Measurements from ENCODE around the gene TMEM63A.
"Not testable (repeated sequence)": the region's sequence is repeated elsewhere in the genome, so short reads cannot be mapped to it uniquely, and the experiment has no call there.

Gene TMEM63A

DNA sequence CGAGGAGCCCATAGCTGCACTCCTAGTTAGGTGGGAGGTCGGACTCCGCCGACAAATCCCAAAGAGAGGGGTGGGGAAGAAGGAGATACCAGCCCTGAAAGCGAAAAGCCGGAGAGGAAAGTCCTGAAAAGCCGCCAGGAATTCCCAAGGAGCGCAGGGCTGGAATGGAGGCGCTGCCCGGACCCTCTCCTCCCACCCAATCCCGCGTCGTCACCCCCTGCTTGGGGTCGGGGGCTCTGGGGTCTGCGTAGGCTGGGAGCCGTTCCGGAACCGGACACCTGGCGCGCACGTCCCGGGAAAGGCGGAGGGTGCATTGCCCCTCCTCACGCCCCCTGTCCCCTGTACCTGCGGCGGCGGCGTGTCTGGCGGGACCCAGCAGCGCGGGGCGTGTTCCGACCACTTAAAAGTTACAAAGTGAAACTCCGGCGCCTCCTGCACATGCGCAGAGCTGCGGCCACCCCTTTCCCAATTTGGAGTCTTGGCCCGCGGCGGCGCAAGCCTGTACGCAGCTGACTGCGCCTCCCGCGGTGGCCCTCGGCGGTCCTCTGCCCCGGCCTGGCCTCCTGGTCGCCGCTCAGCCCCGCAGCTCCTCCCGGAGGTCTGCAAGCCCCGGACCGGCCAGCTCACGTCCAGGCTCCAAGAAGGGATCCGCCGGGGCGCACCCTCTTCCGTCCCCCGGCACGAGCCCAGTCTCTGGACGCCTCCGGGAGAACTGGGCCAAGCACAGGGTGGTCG, at the start of gene TMEM63A:
TSS of gene TMEM63A (minus strand) at position 422 of the 735 bp plus-strand sequence. CDS start 4,800 bp downstream, outside the sequence.
- peak; percentile 89 for DNase-seq (ENCODE audit: low spot score)

DNA sequence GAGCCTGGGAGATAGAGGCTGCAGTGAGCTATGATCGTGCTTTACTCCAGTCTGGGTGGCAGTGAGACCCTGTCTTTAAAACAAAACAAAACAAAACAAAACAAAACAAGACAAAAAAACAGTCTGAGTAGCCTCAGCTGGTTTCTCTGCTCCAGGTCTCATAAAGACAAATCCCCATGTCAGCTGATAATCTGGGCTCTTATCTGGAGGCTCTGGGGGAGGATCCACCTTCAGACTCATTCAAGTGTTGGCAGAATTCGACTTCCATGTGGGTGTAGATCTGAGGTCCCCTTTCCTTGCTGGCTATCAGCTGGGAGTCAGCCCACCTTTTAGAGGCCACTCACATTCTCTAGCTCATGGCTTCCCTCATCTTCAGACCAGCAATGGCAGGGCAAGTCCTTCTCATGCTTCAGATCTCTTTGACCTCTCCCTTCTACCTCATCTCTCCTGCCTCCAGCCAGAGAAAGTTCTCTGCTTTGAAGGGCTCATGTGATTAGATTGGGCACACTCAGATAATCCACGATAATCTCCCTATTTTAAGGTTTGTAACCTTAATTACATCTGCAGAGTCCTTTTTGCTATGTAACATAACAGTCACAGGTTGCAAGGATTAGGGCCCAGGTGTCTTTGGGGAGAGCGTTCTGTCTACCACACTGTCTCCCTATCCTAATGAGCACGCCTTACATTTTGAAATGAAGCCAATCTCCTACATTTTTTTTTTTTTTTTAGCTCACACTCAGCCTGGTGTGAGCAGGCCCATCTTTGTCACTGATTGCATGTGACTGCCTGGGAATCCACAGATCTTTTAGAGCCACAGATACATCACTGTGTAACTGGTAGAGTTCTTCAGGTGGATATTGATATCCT, 49.3 kb upstream of the TMEM63A start:
- no peak for DNase-seq (ENCODE audit: low spot score)

DNA sequence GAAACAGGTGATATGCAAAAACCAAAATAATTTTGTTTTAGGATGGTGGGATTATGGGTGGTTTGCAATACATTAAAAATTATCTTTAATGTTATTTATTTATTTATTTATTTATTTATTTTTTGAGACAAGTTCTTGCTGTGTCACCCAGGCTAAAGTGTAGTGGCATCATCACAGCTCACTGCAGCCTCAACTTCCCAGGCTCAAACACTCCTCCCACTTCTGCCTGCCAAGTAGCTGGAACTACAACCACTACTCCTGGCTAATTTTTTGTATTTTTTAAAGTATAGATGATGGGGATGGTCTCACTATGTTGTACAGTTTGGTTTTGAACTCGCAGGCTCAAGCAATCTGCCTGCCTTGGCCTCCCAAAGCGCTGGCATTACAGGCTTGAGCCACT, 48.4 kb upstream of the TMEM63A start:
- no peak for DNase-seq (ENCODE audit: low spot score)

DNA sequence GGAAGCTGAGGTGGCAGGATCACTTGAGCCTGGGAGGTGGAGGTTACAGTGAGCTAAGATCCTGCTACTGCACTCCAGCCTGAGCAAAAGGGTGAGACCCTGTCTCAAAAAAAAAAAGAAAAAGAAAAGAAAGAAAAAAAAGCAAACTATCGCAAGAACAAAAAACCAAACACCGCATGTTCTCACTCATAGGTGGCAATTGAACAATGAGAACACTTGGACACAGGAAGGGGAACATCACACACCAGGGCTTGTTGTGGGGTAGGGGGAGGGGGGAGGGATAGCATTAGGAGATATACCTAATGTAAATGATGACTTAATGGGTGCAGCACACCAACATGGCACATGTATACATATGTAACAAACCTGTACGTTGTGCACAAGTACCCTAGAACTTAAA, 47.3 kb upstream of the TMEM63A start:
- not testable (repeated sequence) for DNase-seq (ENCODE audit: low spot score)

DNA sequence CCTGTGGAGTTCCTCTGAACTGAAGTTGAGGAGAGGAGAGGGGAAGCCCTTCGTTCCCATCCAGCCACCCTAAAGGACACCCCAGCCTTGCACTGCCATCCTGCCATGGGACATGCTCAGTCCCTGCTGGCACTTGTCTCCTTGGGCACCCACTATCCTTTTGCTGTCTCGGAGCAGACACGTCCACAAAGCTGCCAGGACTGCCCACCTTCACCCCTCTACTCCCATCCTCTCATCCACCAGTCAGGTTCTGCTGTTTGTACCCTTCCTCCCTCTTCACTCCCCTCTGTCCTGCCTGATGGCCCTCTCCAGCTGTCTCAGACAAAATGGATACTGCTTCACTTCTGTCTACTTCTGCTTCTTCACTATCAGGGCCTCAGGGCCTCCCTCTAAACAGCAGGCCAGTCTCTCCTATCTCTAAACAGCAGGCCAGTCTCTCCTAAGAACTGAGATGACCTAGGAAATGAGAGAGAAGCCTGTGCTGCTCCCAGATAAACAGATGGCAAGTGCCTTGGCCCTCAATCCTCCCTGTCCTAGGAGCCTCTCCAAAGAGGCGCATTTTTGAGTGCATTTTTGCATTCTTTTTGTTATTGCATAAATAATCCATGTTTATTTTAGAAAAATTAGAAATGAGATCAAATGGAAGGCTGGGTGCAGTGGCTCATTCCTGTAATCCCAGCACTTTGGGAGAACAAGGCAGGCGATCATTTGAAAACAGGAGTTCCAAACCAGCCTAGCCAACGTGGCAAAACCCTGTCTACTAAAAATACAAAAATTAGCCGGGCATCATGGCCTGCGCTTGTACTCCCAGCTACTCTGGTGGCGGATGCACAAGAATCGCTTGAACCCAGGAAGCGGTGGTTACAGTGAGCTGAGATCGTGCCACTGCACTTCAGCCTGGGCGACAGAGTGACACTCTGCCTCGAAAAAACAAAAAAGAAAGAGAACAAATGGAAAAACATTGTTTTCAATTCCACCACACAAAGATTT, 46.3 kb upstream of the TMEM63A start:
- no peak for DNase-seq (ENCODE audit: low spot score)

DNA sequence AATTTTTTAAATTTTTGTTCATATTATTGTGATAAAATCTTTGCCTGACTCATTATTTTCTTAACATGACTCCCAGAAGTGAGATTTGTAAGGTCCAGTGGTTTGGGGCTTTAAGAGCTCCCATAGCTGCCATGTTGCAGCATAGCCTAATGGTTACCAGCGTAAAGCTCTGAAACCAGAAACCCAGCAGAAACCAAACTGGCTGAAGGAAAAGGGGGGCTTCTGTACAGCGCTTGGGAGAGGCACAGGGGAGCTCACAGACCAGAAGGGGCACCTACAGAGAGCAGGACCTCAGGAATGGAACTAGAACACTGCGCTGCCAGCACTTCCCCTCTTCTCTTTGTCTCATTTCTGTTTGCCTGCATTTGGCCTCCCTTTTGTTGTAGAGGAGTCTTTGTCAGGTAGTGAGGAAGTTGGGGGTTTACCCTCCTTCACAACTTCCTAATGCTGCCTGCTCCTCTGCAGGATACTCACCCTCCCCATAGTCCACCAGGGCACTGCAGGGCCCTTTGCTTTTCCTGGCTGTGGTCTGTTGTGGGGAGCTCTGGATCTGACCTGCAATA, 44.5 kb upstream of the TMEM63A start:
- DNase-seq (ENCODE audit: low spot score): peak; percentile 7

DNA sequence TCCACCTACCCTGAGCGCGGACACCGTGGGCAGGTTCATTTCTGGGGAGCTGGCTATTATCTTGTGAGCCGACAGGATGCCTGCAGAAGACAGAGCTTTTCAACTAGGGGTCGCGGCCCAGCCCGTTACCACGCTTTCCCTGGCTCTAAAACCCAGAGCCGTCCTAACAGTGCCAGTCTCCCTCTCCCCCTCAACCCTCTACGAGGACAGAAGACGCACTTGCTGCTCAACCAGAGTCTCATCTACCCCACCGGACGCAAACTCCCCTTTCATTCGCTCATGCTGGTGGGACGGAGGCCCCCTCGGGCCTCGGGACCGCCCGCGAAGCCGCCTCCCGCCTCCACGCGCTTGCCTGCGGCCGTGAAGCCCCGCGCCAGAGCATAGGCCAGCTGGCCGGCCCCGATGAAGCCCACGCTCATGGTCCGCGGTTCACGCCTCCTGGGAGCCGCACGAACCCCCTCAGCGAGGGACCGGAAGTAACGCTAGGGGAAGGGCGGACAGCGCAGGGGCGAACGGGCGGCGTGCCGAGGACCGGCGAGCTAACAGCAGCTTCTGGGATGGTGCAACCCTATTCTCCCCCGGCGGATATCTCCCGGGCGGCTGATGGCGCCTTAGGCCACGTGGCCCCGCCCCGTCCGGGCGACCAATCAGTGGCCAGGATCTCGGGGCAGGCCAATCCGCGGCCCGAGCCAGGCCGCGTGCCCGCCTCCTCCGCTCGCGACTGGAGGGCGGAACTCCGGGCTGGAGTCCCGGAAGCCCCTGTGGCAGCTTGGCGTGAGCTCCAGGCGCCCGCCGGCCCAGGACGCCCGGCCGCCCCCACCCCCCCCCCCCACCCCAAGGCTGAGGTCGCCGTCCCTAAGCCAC, 41.7 kb upstream of the TMEM63A start, which contains the start of gene PYCR2:
TSS of gene PYCR2 (minus strand) at position 559 of the 864 bp plus-strand sequence. CDS start at position 419, 140 bp downstream.
- DNase-seq (ENCODE audit: low spot score): peak; percentile 97

DNA sequence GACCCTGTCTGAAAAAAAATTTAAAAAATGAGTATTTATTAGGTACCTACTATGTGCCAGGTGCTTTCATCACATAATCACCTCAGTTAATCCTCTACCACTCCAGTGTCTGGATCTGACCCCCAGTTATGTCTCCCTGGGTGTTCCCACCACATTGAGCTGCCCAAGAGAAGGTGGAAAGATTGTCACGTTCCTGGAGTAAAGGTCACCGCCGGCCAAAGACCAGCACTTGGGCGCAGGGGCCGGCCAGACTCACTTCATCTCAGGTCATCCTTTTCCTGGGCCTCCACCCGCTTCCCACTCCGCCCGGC, 41.2 kb upstream of the TMEM63A start:
- DNase-seq (ENCODE audit: low spot score): no peak

DNA sequence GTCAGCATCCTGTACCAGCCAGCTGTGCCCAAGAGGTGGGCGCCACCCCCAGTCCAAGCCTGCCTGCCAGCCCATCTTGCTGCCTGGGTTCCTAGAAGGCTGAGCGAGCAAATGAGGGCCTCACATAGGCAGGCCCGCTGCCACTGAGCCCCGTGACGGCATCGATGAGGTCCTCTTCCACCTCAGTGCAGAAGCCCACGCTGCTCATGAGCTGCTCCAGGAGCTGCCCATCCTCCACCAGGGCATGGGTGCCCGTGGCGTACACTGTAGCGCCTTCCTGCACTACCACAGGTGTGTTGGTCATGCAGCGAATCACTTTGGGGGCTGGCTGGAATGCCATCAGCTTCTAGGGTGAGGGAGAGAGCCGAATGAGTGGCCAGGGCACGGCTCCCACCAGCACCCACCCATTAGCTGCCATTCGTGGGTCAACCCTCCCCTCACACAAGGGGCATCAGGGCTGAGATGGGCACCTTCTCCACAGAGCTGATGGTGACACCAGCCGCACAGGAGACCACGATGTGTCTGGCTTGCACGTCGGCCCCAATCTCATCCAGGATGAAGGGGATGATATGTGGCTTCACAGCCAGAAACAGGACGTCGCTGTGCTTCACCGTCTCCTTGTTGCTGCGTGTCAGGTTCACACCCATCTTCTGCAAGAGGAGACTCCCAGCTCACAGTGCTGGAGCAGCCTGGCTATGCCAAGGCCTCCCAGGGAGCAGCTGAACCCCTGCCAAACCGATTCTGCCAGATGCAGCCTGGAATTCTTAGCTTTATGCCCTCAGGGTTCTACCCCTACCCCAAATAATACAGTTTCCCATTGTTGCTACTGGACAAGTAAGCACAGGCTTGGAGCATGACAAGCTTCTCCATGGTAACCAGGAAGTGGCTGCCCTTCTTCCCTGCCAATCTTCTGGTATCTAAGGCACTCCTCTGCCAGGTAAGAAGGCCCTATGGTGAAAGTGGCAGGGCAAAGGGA, 39.8 kb upstream of the TMEM63A start:
- peak; percentile 65 for DNase-seq (ENCODE audit: low spot score)

DNA sequence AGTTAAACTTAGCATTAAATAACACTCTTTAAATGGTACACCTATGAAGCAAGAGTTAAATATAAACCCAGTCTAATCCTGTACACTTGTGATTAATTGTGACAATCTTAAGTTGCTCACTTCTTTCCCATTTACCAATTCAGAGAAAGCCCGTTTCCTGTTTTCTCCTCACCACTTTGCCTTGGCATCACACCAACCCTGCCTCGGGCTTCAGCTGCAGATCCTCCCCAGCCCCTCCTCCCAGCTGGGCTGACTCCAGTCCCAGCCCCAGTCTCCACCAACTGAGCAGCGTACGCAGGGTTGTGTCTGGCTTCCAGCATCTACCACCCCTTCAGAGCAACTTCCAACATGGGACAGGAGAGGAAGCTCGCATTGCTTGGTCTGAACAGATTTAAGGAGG, 37.7 kb upstream of the TMEM63A start:
- peak; percentile 85 for DNase-seq (ENCODE audit: low spot score)

DNA sequence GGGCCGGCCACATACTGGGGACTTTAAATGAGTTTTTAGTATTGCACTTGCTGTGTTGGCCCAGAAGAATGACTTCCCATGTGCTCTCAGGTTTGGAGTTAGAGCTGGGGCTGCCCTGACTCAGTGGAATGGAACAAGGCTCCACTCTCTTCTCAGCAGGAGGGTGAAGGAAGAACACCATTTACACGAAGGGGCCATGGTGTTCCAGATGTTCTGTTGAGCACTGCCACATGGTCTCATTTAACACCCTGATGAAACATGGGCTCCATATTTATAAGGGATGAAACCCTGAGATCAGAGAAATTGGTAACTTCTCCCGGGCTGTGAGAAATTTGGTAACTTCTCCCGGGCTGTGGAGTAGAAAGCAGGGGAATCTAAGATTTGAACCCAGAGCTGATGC, 36.1 kb upstream of the TMEM63A start:
- no peak for DNase-seq (ENCODE audit: low spot score)

DNA sequence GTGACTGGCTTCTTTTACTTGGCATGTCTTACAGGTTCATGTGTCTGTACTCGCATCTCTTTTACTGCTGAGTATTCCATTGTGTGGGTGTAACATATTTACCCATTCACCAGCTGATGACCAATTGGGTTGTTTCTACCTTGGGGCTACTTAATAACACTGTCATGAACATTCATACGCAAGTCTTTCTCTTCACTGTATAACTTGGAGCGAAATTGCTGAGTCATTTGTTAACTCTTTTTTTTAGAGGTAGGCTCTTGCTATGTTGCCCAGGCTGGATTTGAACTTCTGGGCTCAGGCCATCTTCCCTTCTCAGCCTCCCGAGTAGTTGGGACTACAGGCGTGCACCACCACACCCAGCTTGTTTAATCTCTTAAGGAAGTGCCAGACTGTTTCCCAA, 35.4 kb upstream of the TMEM63A start:
- DNase-seq (ENCODE audit: low spot score): no peak

DNA sequence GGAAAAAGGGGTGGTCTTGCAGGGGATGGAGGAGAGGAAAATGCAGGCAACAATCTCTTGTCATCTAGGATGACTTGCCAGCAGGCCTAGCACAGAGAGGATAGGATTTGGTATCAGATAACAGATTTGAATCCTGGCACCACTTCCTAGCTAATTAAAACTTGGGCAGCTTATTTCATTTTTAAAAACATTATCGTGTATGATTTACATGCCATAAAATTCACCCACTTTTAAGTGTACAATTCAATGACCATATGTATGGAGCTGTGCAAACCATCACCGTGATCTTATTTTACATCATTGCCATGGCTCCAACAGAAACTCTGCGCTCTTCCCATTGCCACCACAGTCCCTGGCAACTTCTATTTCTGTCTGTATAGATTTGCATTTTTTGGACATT, 34.9 kb upstream of the TMEM63A start:
- DNase-seq (ENCODE audit: low spot score): no peak

DNA sequence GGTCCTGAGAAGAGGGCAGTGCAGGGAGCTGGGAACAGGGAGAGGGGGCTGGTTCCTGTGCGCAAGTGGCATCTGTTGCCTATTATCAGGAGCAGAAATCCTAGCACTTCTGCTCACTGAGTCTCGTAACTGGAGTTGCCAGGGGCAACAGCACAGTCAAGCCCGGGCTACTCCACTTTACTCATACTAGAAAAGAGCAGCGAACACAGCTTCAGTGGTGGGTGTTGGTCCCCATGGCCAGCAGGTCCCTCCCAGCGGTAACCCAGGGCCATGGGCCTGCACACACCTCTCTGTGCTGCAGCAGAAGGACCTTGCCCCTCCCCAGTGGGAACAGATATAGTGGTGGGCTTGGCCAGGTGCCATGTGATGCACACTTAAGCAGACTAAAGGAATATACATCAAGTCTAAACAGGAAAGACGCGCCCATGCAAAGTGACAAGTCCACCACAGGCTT, 33.4 kb upstream of the TMEM63A start:
- no peak for DNase-seq (ENCODE audit: low spot score)

DNA sequence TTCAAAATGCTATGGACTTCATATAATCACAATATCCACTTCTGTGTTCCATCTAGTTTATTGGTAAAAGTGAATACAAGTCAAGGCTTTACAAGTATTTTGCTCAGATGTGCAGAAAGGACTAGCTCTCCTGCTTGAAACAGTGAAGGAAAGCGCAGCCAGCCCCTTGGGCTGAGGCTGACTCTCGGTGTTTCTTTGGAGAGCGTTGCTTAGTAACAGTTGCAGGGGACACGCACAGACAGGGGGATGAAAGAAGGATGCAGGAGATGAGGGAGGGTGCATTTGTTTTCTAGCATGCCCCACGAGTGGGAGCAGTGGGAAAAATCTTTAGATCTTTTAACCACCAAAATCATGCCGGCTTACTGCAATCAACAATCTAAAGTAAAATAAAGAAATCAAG, 32.8 kb upstream of the TMEM63A start:
- no peak for DNase-seq (ENCODE audit: low spot score)

DNA sequence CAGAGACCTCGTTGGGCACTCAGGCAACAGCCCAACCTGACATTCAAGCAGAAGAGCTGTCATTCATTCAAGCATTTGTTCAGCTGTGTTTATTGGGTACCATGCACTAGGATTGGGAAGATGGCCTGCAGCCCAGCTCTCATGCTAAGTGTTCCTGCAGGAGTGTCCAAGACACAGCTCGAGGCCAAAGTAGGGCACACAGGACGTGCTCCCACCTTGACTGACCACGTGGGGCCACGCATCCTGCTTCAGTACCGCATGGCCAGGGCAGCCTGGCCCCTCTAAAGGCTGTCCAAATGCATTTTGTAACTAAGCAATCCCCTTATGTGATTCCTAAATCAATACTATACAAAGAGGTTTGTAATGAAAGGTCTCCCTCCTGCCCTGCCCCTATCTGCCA, 32.2 kb upstream of the TMEM63A start:
- no peak for DNase-seq (ENCODE audit: low spot score)

DNA sequence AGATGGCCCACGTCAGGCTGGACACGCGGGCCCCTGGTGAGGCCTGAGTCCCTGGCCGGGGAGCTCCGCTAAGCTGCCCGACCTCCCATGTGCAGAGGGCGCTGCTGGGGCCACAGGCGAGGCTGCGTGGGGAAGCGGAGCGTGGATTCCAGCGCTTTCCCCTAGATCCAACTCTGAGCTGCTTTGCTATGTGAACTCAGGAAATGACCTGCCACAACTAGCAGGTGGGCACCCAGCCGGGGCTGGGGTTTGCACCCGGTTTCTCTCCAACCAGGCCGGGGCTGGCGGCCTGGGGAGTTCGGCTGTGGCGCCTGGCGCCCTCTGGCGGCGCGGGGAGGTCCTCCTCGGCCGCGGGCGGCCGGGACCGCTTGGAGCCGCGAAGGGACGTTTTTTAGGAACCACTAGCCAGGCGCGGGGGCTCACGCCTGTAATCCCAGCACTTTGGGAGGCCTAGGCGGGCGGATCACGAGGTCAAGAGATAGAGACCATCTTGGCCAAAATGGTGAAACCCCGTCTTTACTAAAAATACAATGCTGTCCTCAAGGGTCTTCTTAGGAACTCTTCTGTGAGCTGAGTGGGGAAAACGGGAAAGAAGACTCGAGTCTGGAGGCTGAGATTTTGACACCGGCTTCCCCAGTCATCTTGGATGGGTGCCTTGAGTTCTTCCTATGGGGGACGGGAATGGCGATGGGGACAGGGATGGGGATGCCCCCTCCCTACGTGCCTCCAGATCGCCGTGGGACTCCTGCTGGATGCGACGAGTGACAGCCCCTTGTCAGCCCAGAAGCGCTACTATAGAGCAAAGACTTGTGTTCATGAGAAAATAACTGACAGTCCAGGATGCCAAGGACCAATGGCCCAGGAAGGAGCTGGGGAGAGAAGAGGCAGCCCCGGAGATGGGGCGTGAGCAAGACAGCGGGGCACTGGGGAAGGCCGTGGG, 29.3 kb upstream of the TMEM63A start:
- DNase-seq (ENCODE audit: low spot score): peak; percentile 62

DNA sequence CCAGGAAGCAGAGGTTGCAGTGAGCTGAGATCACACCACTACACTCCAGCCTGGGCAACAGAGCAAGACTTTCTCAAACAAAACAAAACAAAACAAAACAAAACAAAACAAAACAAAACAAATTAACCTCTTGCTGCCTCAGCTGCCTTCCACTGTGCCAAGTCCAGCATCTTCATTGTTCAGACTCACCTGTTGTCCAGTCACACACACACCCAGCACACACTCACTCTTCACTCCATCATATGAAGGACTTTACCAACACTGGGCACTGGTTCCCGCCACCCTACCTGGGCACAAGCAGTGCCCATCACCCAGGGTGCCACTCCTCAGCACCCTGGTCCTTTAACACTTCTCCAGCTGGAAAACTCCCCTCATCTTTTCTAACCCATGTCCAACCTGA, 27.3 kb upstream of the TMEM63A start:
- no peak for DNase-seq (ENCODE audit: low spot score)

Data from kidney tubule cell (primary cell).